ENCODE data around the gene ENKUR.

The ENKUR gene

GRCh38 chr10:24951201-24952142 lies 64.5 kb downstream of the ENKUR start:
- H3K27ac ChIP-seq (ENCODE audit: low read length) = no peak overlapping the region
- H3K27me3 ChIP-seq (ENCODE audit: low read depth, low read length) = no peaks in the 10 kb centered on the region
- H4K20me1 ChIP-seq (ENCODE audit: insufficient read depth, low read length) = no peaks in the 10 kb centered on the region
- H3K4me1 ChIP-seq (ENCODE audit: low read length) = peaks cover 4% of the 10 kb centered on the region; the same call in 1 of the 2 replicates
- peak overlapping the region; percentile 82 for H3K4me2 ChIP-seq (ENCODE audit: low read length)
- no peaks in the 10 kb centered on the region for H3K9me3 ChIP-seq (ENCODE audit: insufficient read depth, low read length)
- H3K36me3 ChIP-seq (replicated peaks; ENCODE audit: low read depth, low read length) = no peaks in the 10 kb centered on the region
- H3K79me2 ChIP-seq (ENCODE audit: low read length) = no peaks in the 10 kb centered on the region
- no peak for TF ChIP-seq EZH2phosphoT487 (IDR thresholded peaks at IDR 0.05; ENCODE audit: low read depth)
- TF ChIP-seq CTCF (IDR thresholded peaks at IDR 0.05; ENCODE audit: low read depth, low read length) = no peak
- peak overlapping the region; percentile 52 for H2AFZ ChIP-seq (ENCODE audit: low read depth, low read length)
- peak overlapping the region; percentile 56 for H3K9ac ChIP-seq (ENCODE audit: low read length)
- peak overlapping the region; percentile 81 for H3K4me3 ChIP-seq (ENCODE audit: low read length)

- Histone ChIP-seq H3K79me2 (ENCODE audit: low read length) (no peaks in the 10 kb centered on the region), H2AFZ (ENCODE audit: low read depth, low read length) (no peak overlapping the region), H3K27ac (ENCODE audit: low read length) (no peak overlapping the region), H3K4me3 (ENCODE audit: low read length) (no peak overlapping the region), H4K20me1 (ENCODE audit: insufficient read depth, low read length) (no peaks in the 10 kb centered on the region), H3K4me1 (ENCODE audit: low read length) (peaks cover 4% of the 10 kb centered on the region; the same call in 1 of the 2 replicates), H3K9me3 (ENCODE audit: insufficient read depth, low read length) (no peaks in the 10 kb centered on the region), H3K36me3 (replicated peaks; ENCODE audit: low read depth, low read length) (no peaks in the 10 kb centered on the region), H3K27me3 (ENCODE audit: low read depth, low read length) (no peaks in the 10 kb centered on the region), H3K9ac (ENCODE audit: low read length) (no peak overlapping the region), H3K4me2 (ENCODE audit: low read length) (no peak overlapping the region)
- TF ChIP-seq EZH2phosphoT487 (IDR thresholded peaks at IDR 0.05; ENCODE audit: low read depth) (no peak), CTCF (IDR thresholded peaks at IDR 0.05; ENCODE audit: low read depth, low read length) (no peak)
Observed at GRCh38 chr10:24950439-24950838, 65.5 kb downstream of the ENKUR start.

- Histone ChIP-seq H3K4me2 (ENCODE audit: low read length) (no peak overlapping the region), H3K27ac (ENCODE audit: low read length) (no peak overlapping the region), H3K4me3 (ENCODE audit: low read length) (no peak overlapping the region), H3K9ac (ENCODE audit: low read length) (no peak overlapping the region), H3K4me1 (ENCODE audit: low read length) (peaks cover 4% of the 10 kb centered on the region; the same call in 1 of the 2 replicates), H4K20me1 (ENCODE audit: insufficient read depth, low read length) (no peaks in the 10 kb centered on the region), H3K79me2 (ENCODE audit: low read length) (no peaks in the 10 kb centered on the region), H2AFZ (ENCODE audit: low read depth, low read length) (no peak overlapping the region), H3K27me3 (ENCODE audit: low read depth, low read length) (no peaks in the 10 kb centered on the region), H3K9me3 (ENCODE audit: insufficient read depth, low read length) (no peaks in the 10 kb centered on the region), H3K36me3 (replicated peaks; ENCODE audit: low read depth, low read length) (no peaks in the 10 kb centered on the region)
- no peak for TF ChIP-seq CTCF (IDR thresholded peaks at IDR 0.05; ENCODE audit: low read depth, low read length)
- TF ChIP-seq EZH2phosphoT487 (IDR thresholded peaks at IDR 0.05; ENCODE audit: low read depth) = no peak
Observed at GRCh38 chr10:24949616-24950015, 66.3 kb downstream of the ENKUR start.

- no peak overlapping the region for H2AFZ ChIP-seq (ENCODE audit: low read depth, low read length)
- H3K4me1 ChIP-seq (ENCODE audit: low read length) = peaks cover 4% of the 10 kb centered on the region; the same call in 1 of the 2 replicates
- H3K9ac ChIP-seq (ENCODE audit: low read length) = no peak overlapping the region
- H3K27me3 ChIP-seq (ENCODE audit: low read depth, low read length) = no peaks in the 10 kb centered on the region
- no peaks in the 10 kb centered on the region for H3K79me2 ChIP-seq (ENCODE audit: low read length)
- no peak overlapping the region for H3K4me3 ChIP-seq (ENCODE audit: low read length)
- H3K36me3 ChIP-seq (replicated peaks; ENCODE audit: low read depth, low read length) = no peaks in the 10 kb centered on the region
- H3K4me2 ChIP-seq (ENCODE audit: low read length) = no peak overlapping the region
- H3K9me3 ChIP-seq (ENCODE audit: insufficient read depth, low read length) = no peaks in the 10 kb centered on the region
- H4K20me1 ChIP-seq (ENCODE audit: insufficient read depth, low read length) = no peaks in the 10 kb centered on the region
- TF ChIP-seq EZH2phosphoT487 (IDR thresholded peaks at IDR 0.05; ENCODE audit: low read depth) (no peak), CTCF (IDR thresholded peaks at IDR 0.05; ENCODE audit: low read depth, low read length) (no peak)
- H3K27ac ChIP-seq (ENCODE audit: low read length) = no peak overlapping the region
Observed at GRCh38 chr10:24947304-24948097, 68.5 kb downstream of the ENKUR start.
